GM12892 (cell line): Measurements from ENCODE around the gene COL11A2.

Experiments
- DNase-seq: peaks from one replicate; pipeline ENCODE4 v3.0.0; 2011; ENCODE audit not compliant: insufficient read length
- FAIRE-seq: peaks from 2 replicates; lab custom pipeline; 2011; peaks lifted over from hg19 to GRCh38; lab: Jason Lieb, UNC
- POLR2A ChIP-seq: IDR thresholded peaks from 2 replicates; pipeline ENCODE4 v1.6.1; 2011; ENCODE audit warnings: low read depth, low read length, control low read depth
- POLR2AphosphoS5 ChIP-seq: IDR thresholded peaks from 2 replicates; pipeline ENCODE4 v1.6.1; 2011; ENCODE audit warnings: low read depth, low read length, control low read depth
- TAF1 ChIP-seq: IDR thresholded peaks from 2 replicates; pipeline ENCODE4 v1.6.1; 2011; ENCODE audit warnings: low read depth, mild to moderate bottlenecking, control low read depth, low read length, borderline replicate concordance

The COL11A2 gene

DNA sequence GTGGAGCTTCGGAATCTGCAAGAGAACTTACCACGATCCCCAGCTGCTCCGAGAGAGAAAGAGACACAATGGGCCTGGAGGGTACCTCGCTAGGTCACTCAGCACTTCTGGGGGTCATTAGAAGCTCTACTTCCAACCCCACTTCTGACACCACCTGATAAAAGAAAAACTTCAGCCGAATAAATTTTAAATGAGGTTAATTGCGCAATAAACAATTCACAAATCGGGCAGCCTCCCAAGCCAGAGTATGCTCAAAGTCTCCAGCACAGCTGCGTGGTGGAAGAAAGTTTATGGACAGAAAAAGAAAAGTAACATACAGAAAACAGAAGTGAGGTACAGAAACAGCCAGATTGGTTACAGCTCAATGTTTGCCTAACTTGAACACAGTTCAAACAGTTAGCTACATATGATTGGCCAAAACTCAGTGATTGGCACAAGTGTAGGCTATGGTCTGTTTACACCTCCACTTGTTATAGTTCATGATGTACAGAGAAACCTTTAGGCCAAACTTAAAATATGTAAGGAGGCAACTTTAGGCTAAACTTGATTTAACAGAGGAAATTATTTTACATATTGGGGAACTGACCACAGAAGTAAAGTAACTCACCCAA lies 52.6 kb downstream of the COL11A2 start:
- DNase-seq = no peak
- FAIRE-seq = no peak
- no peak for TF ChIP-seq POLR2AphosphoS5
- TF ChIP-seq TAF1 = no peak
- TF ChIP-seq POLR2A = no peak

DNA sequence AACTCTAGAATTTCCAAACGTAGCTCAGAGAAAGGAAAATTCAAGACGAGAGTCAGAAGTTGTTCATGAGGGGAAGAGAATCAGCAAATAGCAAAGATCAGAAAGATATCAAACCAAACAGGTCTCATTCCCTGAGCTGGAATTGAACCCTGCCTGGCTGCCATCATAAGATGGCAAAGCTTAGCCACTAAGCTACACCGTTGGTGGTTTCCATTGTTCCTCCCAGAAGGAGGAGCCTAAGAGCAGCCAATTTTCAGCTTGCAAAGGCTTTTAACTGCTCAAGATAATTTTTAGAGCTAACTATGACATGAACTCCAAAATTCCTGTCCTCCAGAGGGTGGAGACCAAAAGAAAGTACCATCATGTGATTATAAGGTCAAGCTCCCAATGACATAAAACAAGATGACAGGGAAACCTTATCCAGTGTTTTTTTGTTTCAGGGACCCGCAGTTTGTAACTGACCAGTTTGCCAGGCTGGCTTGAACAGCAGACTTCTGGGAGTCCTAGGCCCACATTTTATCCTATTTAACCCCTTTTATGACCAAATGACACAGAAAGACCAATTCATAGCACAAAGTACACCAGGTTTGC lies 55.9 kb downstream of the COL11A2 start:
- TF ChIP-seq POLR2AphosphoS5 = no peak
- TF ChIP-seq TAF1 = no peak
- TF ChIP-seq POLR2A = no peak
- no peak for FAIRE-seq
- DNase-seq = no peak

DNA sequence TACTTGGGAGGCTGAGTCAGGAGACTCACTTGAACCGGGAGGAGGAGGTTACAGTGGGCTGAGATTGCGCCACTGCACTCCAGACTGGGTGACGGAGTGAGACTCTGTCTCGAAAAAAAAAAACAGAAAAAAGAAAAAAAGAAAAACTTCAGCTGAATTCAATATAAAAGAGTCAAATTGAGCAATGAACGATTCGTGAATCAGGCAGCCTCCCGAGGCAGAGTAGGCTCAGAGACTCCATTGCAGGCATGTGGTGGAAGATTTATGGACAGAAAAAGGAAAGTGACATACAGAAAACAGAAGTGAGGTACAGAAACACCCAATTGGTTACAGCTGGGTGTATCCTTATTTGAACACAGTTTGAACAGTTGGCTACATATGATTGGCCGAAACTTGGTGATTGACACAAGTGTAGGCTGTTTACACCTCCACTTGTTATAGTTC lies 60.2 kb downstream of the COL11A2 start:
- TF ChIP-seq TAF1 = no peak
- TF ChIP-seq POLR2A = no peak
- TF ChIP-seq POLR2AphosphoS5 = no peak
- FAIRE-seq (no peak), DNase-seq (no peak)

DNA sequence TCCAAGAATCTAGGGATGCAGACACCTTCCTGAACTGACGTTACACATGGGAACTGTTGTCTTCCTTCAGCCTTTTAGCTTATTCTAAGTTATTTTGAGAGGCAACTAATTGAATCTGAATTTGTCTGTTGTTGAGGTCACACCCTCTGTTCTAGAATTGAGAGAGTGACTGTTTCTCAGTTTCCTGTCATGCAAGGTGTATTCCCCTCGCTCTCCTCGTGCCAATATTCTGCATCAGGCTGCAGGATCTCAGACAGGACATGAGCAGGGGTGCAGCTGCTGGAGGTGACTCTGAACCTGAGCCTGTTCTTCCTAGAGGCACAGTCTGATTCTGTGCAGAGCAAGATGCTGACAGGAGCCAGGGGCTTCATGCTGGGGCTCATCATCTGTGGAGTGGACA lies 63.9 kb downstream of the COL11A2 start:
- FAIRE-seq = peak; percentile 74
- DNase-seq = no peak
- no peak for TF ChIP-seq POLR2AphosphoS5
- no peak for TF ChIP-seq TAF1
- TF ChIP-seq POLR2A = no peak

DNA sequence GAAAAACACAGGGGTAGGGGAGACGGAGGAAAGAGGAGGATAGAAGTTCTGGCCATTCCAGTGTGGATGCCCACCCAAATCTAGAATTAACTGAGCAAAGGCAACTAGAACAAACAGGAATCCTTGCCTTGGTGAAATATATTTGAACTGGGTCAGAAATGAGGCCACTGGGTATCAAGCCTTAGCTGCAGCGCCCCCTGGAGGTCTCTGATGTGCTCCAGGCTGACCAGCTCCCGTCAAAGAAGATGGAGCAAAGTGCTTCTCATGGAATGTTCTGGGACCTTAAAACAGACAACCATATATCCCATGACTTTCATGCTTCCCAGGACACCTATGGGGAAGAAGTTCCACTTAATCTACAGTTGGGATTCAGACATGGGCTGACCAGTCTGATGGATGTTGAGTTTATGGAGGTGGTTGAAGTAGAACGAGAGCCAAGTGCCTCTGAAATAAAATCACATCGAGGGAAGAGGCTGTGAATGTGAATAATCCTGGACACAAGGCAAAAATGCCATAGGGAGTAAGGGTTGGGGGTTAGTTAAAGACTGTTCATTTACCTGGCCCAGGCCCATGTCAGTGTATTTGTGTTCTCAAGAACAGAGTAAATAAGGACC lies 66.1 kb downstream of the COL11A2 start:
- TF ChIP-seq POLR2AphosphoS5 (no peak), TAF1 (no peak), POLR2A (no peak)
- FAIRE-seq = peak; percentile 64
- no peak for DNase-seq

DNA sequence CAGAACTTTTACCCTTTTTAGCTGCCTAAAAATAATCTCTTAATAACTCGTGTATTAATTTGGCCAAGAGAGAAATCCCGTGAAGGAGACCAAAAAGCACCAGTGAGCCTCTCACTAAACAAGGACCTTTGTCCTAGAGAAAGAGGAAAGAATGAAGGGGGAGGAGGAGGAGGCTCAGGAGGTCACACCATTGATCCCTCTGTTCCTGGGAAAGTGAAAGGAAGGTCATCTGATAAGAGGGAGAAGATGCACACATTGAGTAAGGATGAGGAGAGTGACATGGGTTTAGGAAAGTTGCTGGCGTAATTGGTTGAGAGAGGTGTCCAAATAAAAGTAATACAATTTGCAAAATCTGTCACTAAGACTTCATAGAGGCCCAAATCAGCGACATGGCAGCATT lies 67.3 kb downstream of the COL11A2 start:
- TF ChIP-seq POLR2AphosphoS5 = no peak
- TF ChIP-seq POLR2A = no peak
- FAIRE-seq (no peak), DNase-seq (no peak)

DNA sequence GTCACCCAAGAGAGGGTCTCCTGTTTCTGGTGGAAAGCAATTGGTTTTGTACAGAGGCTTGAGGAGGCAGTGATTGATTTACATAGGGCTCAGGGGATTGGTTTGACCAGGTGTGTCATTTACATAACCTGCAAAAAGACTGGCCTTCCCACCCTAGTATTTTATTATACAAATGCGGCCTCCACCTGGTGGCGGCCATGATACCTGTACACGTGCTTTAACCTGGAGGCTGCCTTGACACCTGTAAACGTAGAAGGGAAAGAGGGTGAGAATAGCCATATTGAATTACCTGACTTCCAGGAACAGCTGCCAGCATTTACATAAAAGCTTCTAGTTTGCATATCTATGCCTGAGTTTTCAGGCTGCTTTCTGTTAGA lies 67.8 kb downstream of the COL11A2 start:
- TF ChIP-seq POLR2AphosphoS5 (no peak), POLR2A (no peak), TAF1 (no peak)
- no peak for FAIRE-seq
- DNase-seq = no peak

DNA sequence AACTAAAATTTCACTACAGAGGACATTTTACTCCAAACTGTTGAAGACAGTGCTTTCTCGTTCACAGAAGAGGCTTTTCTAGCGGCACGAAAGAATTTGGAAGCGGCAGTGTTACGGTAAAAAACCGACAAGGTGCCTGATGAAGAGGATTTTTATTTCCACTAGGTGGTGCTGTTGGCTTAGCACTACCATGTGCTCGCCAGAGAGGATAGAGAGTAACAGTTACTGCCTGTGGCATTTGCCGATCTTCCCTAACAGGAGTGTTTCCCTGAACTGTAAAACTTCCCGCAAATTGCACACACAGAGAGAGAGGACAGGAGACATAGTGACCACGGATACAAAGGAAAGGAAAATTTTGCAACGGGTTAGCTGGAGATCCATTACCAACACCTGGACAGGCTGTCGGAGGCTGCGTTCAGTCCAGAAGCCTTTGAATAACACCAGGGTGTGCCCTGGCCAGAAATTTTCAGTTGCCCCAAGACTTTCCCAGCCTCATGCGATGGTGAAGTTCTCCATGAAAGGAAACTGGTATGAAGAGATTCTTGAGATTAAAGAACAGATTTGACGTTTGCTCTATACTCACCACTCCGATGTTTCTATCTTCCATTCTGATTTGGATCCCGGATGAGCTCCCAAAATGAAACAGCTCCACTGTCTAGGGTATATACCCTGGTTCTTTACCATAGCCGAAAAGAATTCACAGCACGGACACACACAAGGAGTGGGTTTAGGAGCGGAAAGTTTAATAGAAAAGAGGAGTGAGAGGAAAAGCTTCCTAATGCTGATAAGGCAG lies 68.3 kb downstream of the COL11A2 start:
- FAIRE-seq (peak; percentile 81), DNase-seq (no peak)
- no peak for TF ChIP-seq POLR2AphosphoS5
- no peak for TF ChIP-seq TAF1
- no peak for TF ChIP-seq POLR2A

DNA sequence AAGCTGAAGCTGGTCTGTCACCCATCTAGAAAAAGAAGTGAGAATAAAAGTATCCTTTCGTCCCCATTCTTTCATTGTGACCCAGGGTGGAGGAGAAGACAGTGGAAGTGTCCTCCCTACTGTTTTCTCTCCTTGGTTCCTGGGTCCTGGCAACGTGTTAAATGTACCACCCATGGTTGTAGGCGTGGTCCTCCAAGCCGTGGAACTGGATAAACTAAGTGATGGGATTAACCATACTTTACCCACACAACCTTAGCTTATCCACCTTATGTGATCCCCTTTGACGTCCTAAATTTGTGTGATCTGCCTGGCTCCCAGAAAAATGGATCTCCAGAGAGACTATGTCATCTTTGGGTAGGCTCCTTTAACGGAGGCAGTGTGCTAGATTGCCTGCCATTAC lies 69.1 kb downstream of the COL11A2 start:
- FAIRE-seq (no peak), DNase-seq (no peak)
- no peak for TF ChIP-seq TAF1

DNA sequence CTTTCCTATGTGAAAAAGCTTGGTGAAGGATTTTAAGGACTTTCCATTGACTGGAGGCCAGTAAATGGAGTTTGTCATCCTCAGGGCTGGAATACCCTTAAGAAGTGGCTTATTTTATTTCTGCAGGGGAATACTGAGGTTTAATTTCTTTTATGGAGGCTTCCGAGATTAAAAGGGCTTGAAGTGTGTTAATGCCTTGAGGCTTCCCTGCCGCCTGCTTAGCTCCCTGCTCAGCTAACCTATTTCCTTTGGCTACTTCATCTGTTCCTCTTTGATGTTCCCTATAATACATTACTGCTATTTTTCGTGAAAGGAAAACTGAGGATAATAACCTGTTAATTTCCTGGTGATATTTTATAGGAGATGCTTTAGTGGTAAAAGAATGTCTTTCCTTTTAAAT lies 72.3 kb downstream of the COL11A2 start:
- TF ChIP-seq POLR2A (no peak), POLR2AphosphoS5 (no peak), TAF1 (no peak)
- DNase-seq = no peak
- no peak for FAIRE-seq

DNA sequence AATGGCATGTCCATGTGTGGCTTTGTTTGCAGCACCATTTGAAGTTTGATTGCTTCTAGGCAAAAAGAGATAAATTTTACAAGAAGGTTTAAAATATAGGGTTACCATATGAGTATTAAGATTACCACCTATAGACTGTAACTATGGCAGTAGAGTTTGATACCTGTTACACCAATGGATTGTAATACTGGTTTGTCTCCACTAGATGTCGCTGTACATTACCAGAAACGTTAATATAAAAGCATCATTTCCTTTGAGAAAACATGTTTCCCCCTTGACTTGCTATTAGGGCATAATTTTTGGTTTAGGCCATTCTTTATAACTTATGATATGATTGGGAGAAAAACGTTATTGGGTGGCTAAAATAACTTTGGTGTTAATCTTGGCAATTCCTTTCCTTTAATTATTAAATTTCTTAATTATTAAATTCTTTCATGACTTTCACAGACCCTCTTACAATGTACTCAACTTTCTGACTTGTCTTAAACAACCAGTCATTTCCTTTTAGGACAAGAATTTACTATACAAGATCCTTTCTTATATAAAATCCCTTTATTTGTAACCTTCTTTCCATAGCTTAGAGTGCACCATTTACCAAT lies 73.6 kb downstream of the COL11A2 start:
- DNase-seq = no peak
- TF ChIP-seq TAF1 = no peak
- TF ChIP-seq POLR2AphosphoS5 = no peak
- TF ChIP-seq POLR2A = no peak
- peak; percentile 74 for FAIRE-seq

DNA sequence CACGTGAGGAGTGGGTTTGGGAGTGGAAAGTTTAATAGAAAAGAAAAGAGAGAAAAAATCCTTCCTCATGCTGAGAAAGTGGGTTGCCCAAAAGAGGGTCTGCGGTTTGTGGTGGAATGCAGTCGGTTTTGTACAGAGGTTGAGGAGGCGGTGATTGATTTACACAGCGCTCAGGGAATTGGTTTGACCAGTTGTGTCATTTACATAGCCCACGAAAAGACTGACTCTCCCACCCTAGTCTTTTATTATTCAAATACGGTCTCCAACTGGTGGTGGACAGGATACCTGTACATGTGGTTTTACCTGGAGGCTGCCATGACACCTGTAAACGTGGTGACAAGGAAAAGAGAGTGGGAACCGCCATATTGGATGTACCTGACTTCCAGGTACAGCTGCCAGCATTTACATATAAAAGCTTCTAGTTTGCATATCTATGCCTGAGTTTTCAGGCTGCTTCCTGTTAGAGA lies 74.4 kb downstream of the COL11A2 start:
- DNase-seq (no peak), FAIRE-seq (no peak)
- no peak for TF ChIP-seq POLR2AphosphoS5
- TF ChIP-seq TAF1 = no peak
- no peak for TF ChIP-seq POLR2A
